ENCODE results near the gene CROT.

GRCh38 chr7:87312215-87312865, 33.1 kb upstream of the CROT start:
- TF ChIP-seq POLR2A (IDR thresholded peaks at IDR 0.05) (no peak), CTCF (IDR thresholded peaks at IDR 0.05 in 4 of 5, conservative IDR thresholded peaks at IDR 0.05 in 1 of 5) (peak; percentile 86 to 97 (median 92))
